Neural progenitor cell (in vitro differentiated cells): ENCODE results near the gene CTDP1. TPM values are rescaled to one million over a fixed set of nuclear protein-coding genes. Genes with fewer than 3 reads are reported as not detected.

Experiments used
- DNase-seq: peaks from one replicate; pipeline ENCODE4 v3.0.0-alpha.2; 2016; ENCODE audit warnings: low spot score
- H2AFZ ChIP-seq: fragments of 200-600 bp; sonication (generic); replicated peaks from 2 replicates; pipeline ENCODE4 v1.6.1; 2016; ENCODE audit warnings: antibody characterized with exemption
- H3F3A ChIP-seq: fragments of 200-600 bp; sonication (generic); 2 replicates; pipeline ENCODE4 v1.6.1; 2016; ENCODE audit warnings: antibody characterized with exemption, low read depth
- H3K27ac ChIP-seq: fragments of 200-600 bp; sonication (generic); 2 replicates; pipeline ENCODE4 v1.5.1; 2016; ENCODE audit warnings: mild to moderate bottlenecking
- H3K27me3 ChIP-seq: fragments of 200-600 bp; sonication (generic); 2 replicates; pipeline ENCODE4 v1.6.1; 2016; ENCODE audit warnings: mild to moderate bottlenecking, moderate library complexity
- H3K36me3 ChIP-seq: fragments of 200-600 bp; sonication (generic); 2 replicates; pipeline ENCODE4 v1.5.1; 2016
- H3K4me1 ChIP-seq: fragments of 200-600 bp; sonication (generic); 2 replicates; pipeline ENCODE4 v1.6.1; 2016; ENCODE audit warnings: mixed run types
- H3K4me2 ChIP-seq: fragments of 200-600 bp; sonication (generic); 2 replicates; pipeline ENCODE4 v1.6.1; 2016
- H3K4me3 ChIP-seq: fragments of 200-600 bp; sonication (generic); 2 replicates; pipeline ENCODE4 v1.5.1; 2016
- H3K79me2 ChIP-seq: fragments of 200-600 bp; sonication (generic); 2 replicates; pipeline ENCODE4 v1.6.1; 2016; ENCODE audit warnings: low read depth
- H3K9ac ChIP-seq: fragments of 200-600 bp; sonication (generic); 2 replicates; pipeline ENCODE4 v1.6.1; 2016
- H3K9me3 ChIP-seq: fragments of 200-600 bp; sonication (generic); 2 replicates; pipeline ENCODE4 v1.5.1; 2016; ENCODE audit warnings: low read depth
- H4K20me1 ChIP-seq: fragments of 200-600 bp; sonication (generic); 2 replicates; pipeline ENCODE4 v1.6.1; 2016; ENCODE audit warnings: low read depth
- H3K27ac Mint-ChIP-seq: 3 replicates; pipeline ENCODE4 v1.8.0; 2021; ENCODE audit warnings: mixed read lengths
- H3K27me3 Mint-ChIP-seq: 2 replicates; pipeline ENCODE4 v1.8.0; 2022; ENCODE audit warnings: low read depth, mild to moderate bottlenecking, inconsistent platforms, moderate library complexity, mixed read lengths; ENCODE audit not compliant: insufficient read depth
- H3K36me3 Mint-ChIP-seq: 3 replicates; pipeline ENCODE4 v1.8.0; 2021; ENCODE audit warnings: mixed read lengths
- H3K4me1 Mint-ChIP-seq: 3 replicates; pipeline ENCODE4 v1.8.0; 2021; ENCODE audit warnings: mixed read lengths
- H3K4me3 Mint-ChIP-seq: 3 replicates; pipeline ENCODE4 v1.8.0; 2021; ENCODE audit warnings: mild to moderate bottlenecking, moderate library complexity, mixed read lengths
- H3K9me3 Mint-ChIP-seq: 3 replicates; pipeline ENCODE4 v1.8.0; 2020; ENCODE audit warnings: mixed read lengths
- EZH2 ChIP-seq: fragments of 200-600 bp; sonication (generic); IDR thresholded peaks from 2 replicates; pipeline ENCODE4 v1.6.1; 2017; ENCODE audit warnings: antibody characterized with exemption, mild to moderate bottlenecking, moderate library complexity
- EZH2phosphoT487 ChIP-seq: fragments of 200-600 bp; sonication (generic); IDR thresholded peaks from 2 replicates; pipeline ENCODE4 v1.6.1; 2017; ENCODE audit warnings: antibody characterized with exemption
- total RNA-seq: library from RNA; depleted of rRNA; stranded (reverse); fragments of >200 nt; gene quantifications from 2 replicates; pipeline ENCODE4 v1.2.3, GENCODE V29; 2015; ENCODE audit warnings: low replicate concordance
- TF ChIP-seq, protein P1 (sequence below): fragments of 200-600 bp; sonication (generic); IDR thresholded peaks from 2 replicates; pipeline ENCODE4 v1.5.1; 2017; ENCODE audit warnings: antibody characterized with exemption, mild to moderate bottlenecking

The CTDP1 gene
- total RNA-seq, 1 donor from 2014 or later: 11.8 TPM

DNA sequence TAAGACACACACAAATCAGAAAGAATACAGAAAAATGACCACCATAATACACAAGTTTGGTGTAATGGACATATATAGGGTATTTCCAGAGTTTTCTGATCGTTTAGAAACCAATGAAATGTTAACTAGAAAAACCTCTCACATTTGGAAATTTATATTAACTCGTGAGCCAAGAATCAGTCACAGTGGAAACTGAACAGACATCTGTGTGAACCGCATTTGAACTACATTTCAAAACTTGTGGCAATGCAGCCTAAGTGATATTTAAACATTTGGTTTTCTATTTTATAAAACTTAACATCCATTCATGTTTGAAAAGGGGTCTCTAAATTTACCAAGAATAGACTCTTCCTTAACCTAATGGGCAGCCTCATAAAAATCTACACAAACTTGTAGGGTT is 89.1 kb downstream of the CTDP1 start:
- Histone ChIP-seq H3K4me2 (no peak overlapping the region), H3K79me2 (no peaks in the 10 kb centered on the region), H3K4me3 (no peak overlapping the region), H3F3A (no peaks in the 10 kb centered on the region), H4K20me1 (no peaks in the 10 kb centered on the region), H3K4me1 (no peaks in the 10 kb centered on the region), H3K27me3 (no peaks in the 10 kb centered on the region), H3K27ac (no peak overlapping the region), H3K9me3 (peaks cover 10% of the 10 kb centered on the region), H3K36me3 (no peaks in the 10 kb centered on the region), H2AFZ (no peak overlapping the region), H3K9ac (no peak overlapping the region)
- H3K27ac Mint-ChIP-seq: no peak overlapping the region
- TF ChIP-seq EZH2 (no peak), EZH2phosphoT487 (no peak)
- TF ChIP-seq, protein P1, sequence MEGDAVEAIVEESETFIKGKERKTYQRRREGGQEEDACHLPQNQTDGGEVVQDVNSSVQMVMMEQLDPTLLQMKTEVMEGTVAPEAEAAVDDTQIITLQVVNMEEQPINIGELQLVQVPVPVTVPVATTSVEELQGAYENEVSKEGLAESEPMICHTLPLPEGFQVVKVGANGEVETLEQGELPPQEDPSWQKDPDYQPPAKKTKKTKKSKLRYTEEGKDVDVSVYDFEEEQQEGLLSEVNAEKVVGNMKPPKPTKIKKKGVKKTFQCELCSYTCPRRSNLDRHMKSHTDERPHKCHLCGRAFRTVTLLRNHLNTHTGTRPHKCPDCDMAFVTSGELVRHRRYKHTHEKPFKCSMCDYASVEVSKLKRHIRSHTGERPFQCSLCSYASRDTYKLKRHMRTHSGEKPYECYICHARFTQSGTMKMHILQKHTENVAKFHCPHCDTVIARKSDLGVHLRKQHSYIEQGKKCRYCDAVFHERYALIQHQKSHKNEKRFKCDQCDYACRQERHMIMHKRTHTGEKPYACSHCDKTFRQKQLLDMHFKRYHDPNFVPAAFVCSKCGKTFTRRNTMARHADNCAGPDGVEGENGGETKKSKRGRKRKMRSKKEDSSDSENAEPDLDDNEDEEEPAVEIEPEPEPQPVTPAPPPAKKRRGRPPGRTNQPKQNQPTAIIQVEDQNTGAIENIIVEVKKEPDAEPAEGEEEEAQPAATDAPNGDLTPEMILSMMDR: no peak
- no peak overlapping the region for H3K4me3 Mint-ChIP-seq
- no peaks in the 10 kb centered on the region for H3K36me3 Mint-ChIP-seq
- peaks cover 10% of the 10 kb centered on the region for H3K27me3 Mint-ChIP-seq
- peaks cover 17% of the 10 kb centered on the region for H3K9me3 Mint-ChIP-seq
- H3K4me1 Mint-ChIP-seq: peaks cover 4% of the 10 kb centered on the region
- no peak for DNase-seq

DNA sequence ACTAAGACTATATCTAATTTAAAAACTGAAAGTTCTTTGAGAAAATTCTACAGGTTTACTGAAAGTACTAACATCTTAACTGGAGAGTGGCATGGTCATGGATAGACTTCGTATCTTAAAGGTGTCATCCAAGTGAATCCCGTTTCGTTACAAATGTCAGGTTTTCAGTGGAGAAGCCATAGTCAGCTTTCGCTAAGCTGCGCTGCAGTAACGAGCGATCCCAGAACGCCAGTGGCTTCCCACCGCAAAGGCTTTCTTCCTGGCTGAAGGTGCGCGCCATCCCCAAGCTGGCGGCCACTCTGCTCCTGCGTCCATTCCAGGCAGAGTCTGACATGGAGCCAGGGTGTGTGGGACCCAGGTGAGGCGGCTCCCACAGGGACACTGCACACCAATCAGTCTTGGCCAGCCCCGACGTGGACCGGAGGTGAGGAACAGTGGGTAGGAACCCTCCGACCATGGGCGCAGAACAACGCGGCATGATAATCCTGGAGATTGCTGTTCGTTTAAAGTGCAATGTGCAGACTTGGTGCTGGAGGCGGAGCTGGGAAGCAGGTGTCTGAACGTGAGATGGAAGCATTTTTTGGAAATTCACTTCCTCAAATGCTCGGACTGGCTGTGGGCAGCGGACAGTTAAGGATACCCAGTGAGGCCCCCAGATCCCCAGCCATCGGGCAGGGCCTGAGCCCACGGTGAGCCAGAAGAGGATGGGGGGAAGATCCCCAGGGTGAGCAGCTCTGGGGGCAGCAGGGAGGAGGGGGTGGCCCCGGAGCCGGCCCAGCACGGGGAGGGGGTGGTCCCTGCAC is 90.3 kb downstream of the CTDP1 start:
- Histone ChIP-seq H3K79me2 (no peaks in the 10 kb centered on the region), H2AFZ (no peak overlapping the region), H3K36me3 (no peaks in the 10 kb centered on the region), H4K20me1 (no peaks in the 10 kb centered on the region), H3K4me1 (no peaks in the 10 kb centered on the region), H3K9me3 (peaks cover 10% of the 10 kb centered on the region), H3K9ac (no peak overlapping the region), H3K4me3 (no peak overlapping the region), H3K27me3 (no peaks in the 10 kb centered on the region), H3F3A (no peaks in the 10 kb centered on the region), H3K4me2 (no peak overlapping the region), H3K27ac (no peak overlapping the region)
- TF ChIP-seq EZH2phosphoT487: no peak
- TF ChIP-seq EZH2: no peak
- TF ChIP-seq, protein P1: no peak
- no peak for DNase-seq
- peaks cover 4% of the 10 kb centered on the region for H3K4me1 Mint-ChIP-seq
- no peak overlapping the region for H3K4me3 Mint-ChIP-seq
- no peak overlapping the region for H3K27ac Mint-ChIP-seq
- H3K27me3 Mint-ChIP-seq: peaks cover 13% of the 10 kb centered on the region
- H3K36me3 Mint-ChIP-seq: no peaks in the 10 kb centered on the region
- peaks cover 17% of the 10 kb centered on the region for H3K9me3 Mint-ChIP-seq

DNA sequence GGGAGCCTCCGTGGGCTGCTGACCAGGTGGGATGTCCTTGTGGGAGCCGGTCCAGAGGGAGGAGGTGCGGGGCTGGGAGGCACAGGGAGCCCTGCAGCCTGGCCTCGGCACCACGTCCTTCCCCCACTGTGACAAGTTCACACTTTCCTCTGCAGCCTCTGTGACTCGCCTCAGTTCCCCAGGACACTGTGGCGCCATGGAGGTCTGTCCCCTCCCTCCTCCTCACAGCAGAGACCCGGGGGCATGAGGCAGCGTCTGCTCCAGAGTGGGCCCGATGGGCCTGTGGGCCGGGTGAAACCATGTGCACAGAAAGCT is 90.9 kb downstream of the CTDP1 start:
- H3K36me3 ChIP-seq: no peaks in the 10 kb centered on the region
- H3K9me3 ChIP-seq: peaks cover 10% of the 10 kb centered on the region
- no peak overlapping the region for H3K9ac ChIP-seq
- TF ChIP-seq, protein P1: no peak
- TF ChIP-seq EZH2 (no peak), EZH2phosphoT487 (no peak)
- no peaks in the 10 kb centered on the region for H3K79me2 ChIP-seq
- no peak overlapping the region for H3K4me2 ChIP-seq
- H3K4me3 ChIP-seq: no peak overlapping the region
- Mint-ChIP-seq H3K4me1 (peaks cover 4% of the 10 kb centered on the region), H3K36me3 (no peaks in the 10 kb centered on the region), H3K9me3 (peaks cover 17% of the 10 kb centered on the region), H3K27me3 (peaks cover 15% of the 10 kb centered on the region), H3K27ac (no peak overlapping the region), H3K4me3 (no peak overlapping the region)
- DNase-seq: no peak
- no peaks in the 10 kb centered on the region for H4K20me1 ChIP-seq
- no peaks in the 10 kb centered on the region for H3F3A ChIP-seq
- H3K27me3 ChIP-seq: peaks cover 5% of the 10 kb centered on the region
- H2AFZ ChIP-seq: no peak overlapping the region
- no peaks in the 10 kb centered on the region for H3K4me1 ChIP-seq
- no peak overlapping the region for H3K27ac ChIP-seq
